Skeletal muscle tissue (tissue), 4 donors: ENCODE data around the gene FAM53B. TPM values are rescaled to one million over a fixed set of nuclear protein-coding genes. Genes with fewer than 3 reads are reported as not detected.
A peak's percentile ranks its signal among the peaks of the same experiment; 100 is the strongest.

Source experiments
- H3K27ac ChIP-seq: one replicate; pipeline ENCODE4 v1.7.0; 2013; ENCODE audit warnings: mild to moderate bottlenecking, low read depth, low read length, inconsistent platforms
- H3K27me3 ChIP-seq, 3 donors: one replicate each; pipeline ENCODE4 v1.7.0; 2013; ENCODE audit warnings: low read length in 3 of 3; ENCODE audit not compliant: control insufficient read depth in 3 of 3, insufficient read depth in 3 of 3
- H3K36me3 ChIP-seq, 3 donors: one replicate each; pipeline ENCODE4 v1.7.0; 2013; ENCODE audit warnings: low read length in 3 of 3; ENCODE audit not compliant: control insufficient read depth in 3 of 3, insufficient read depth in 3 of 3
- H3K4me1 ChIP-seq, 3 donors: one replicate each; pipeline ENCODE4 v1.7.0; 2013; ENCODE audit warnings: low read length in 3 of 3, mild to moderate bottlenecking in 3 of 3; ENCODE audit not compliant: control insufficient read depth in 3 of 3, insufficient read depth in 3 of 3
- H3K4me3 ChIP-seq, 3 donors: one replicate each; pipeline ENCODE4 v1.7.0; 2013; ENCODE audit warnings: low read length in 3 of 3
- H3K9ac ChIP-seq, 3 donors: one replicate each; pipeline ENCODE4 v1.7.0; 2013; ENCODE audit warnings: low read length in 3 of 3, mild to moderate bottlenecking in 3 of 3, moderate library complexity in 2 of 3, low read depth in 1 of 3
- H3K9me3 ChIP-seq, 3 donors: one replicate each; pipeline ENCODE4 v1.7.0; 2013; ENCODE audit warnings: low read length in 3 of 3; ENCODE audit not compliant: control insufficient read depth in 3 of 3
- total RNA-seq: library from RNA; depleted of rRNA; stranded (reverse); fragments of >200 nt; gene quantifications from one replicate; pipeline ENCODE4 v1.2.3, GENCODE V29; 2014
- donor health status: Osteomylitis.

Gene FAM53B
- total RNA-seq, 1 donor from 2014 or later = 32.4 TPM

GRCh38 chr10:124686707-124687376, 57.3 kb downstream of the FAM53B start:
- Histone ChIP-seq H3K27me3 (no peaks in the 10 kb centered on the region), H3K27ac (peak overlapping the region; percentile 64), H3K4me3 (no peak overlapping the region)

DNA sequence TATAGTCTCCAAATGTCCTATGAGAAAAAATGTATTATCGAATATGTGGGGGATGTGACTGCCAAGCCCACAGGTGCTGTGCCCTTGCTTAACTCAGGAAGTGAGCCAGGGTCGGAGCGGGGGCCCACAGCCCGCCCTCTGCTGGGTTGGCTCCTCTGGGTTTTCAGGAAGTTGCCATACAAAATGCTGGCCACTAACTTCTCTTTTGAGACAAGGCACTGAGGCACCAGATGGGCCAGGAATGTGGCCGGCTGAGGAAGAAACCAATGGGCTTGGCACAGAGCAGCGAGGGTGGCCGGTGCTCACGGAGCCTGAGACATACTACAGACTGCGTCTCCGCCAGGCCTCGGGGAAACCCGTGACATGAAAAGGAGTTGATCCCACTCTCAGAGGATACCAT, 58.9 kb downstream of the FAM53B start:
- Histone ChIP-seq H3K4me3 (peak overlapping the region; percentile 9 to 50 (median 33)), H3K27ac (peak overlapping the region; percentile 61), H3K36me3 (peaks cover 16 to 18% (median 17%) of the 10 kb centered on the region in 3 donors), H3K9ac (peak overlapping the region; percentile 18 to 35 (median 27)), H3K27me3 (no peaks in the 10 kb centered on the region), H3K9me3 (no peaks in the 10 kb centered on the region), H3K4me1 (peaks cover 83 to 86% (median 83%) of the 10 kb centered on the region in 3 donors)

More at GRCh38 chr10:124686707-124687376, 57.3 kb downstream of the FAM53B start:
- Histone ChIP-seq H3K36me3 (peaks cover 4 to 6% (median 5%) of the 10 kb centered on the region in 3 donors), H3K9me3 (no peaks in the 10 kb centered on the region), H3K9ac (no peak overlapping the region), H3K4me1 (peaks cover 76 to 80% (median 79%) of the 10 kb centered on the region in 3 donors)

GRCh38 chr10:124683814-124684213, 60.4 kb downstream of the FAM53B start:
- Histone ChIP-seq H3K36me3 (peaks cover 17 to 24% (median 17%) of the 10 kb centered on the region in 3 donors), H3K4me3 (peak overlapping the region in 1 of 3 donors; percentile 41), H3K9ac (no peak overlapping the region), H3K27ac (peak overlapping the region; percentile 61), H3K27me3 (no peaks in the 10 kb centered on the region), H3K4me1 (peaks cover 78 to 84% (median 78%) of the 10 kb centered on the region in 3 donors), H3K9me3 (no peaks in the 10 kb centered on the region)

GRCh38 chr10:124681626-124682552, 62.3 kb downstream of the FAM53B start:
- no peak overlapping the region for H3K4me3 ChIP-seq
- no peak overlapping the region for H3K27ac ChIP-seq
- peaks cover 17 to 24% (median 17%) of the 10 kb centered on the region in 3 donors for H3K36me3 ChIP-seq
- no peaks in the 10 kb centered on the region for H3K9me3 ChIP-seq
- no peaks in the 10 kb centered on the region for H3K27me3 ChIP-seq
- H3K4me1 ChIP-seq = peaks cover 78 to 87% (median 80%) of the 10 kb centered on the region in 3 donors
- H3K9ac ChIP-seq = no peak overlapping the region

GRCh38 chr10:124681091-124681490, 63.1 kb downstream of the FAM53B start:
- no peak overlapping the region for H3K4me3 ChIP-seq
- peaks cover 17 to 24% (median 17%) of the 10 kb centered on the region in 3 donors for H3K36me3 ChIP-seq
- no peak overlapping the region for H3K27ac ChIP-seq
- no peak overlapping the region for H3K9ac ChIP-seq
- H3K4me1 ChIP-seq = peaks cover 78 to 85% (median 78%) of the 10 kb centered on the region in 3 donors
- H3K27me3 ChIP-seq = no peaks in the 10 kb centered on the region
- no peaks in the 10 kb centered on the region for H3K9me3 ChIP-seq

- no peak overlapping the region for H3K4me3 ChIP-seq
- no peak overlapping the region for H3K9ac ChIP-seq
- H3K9me3 ChIP-seq = no peaks in the 10 kb centered on the region
- no peaks in the 10 kb centered on the region for H3K27me3 ChIP-seq
- peaks cover 76 to 85% (median 78%) of the 10 kb centered on the region in 3 donors for H3K4me1 ChIP-seq
- H3K27ac ChIP-seq = peak overlapping the region; percentile 48
- peaks cover 17 to 24% (median 17%) of the 10 kb centered on the region in 3 donors for H3K36me3 ChIP-seq
Observed at GRCh38 chr10:124680675-124681074, 63.5 kb downstream of the FAM53B start.

GRCh38 chr10:124679401-124679800, 64.8 kb downstream of the FAM53B start:
- Histone ChIP-seq H3K9me3 (no peaks in the 10 kb centered on the region), H3K4me3 (no peak overlapping the region), H3K27me3 (no peaks in the 10 kb centered on the region), H3K9ac (no peak overlapping the region), H3K4me1 (peaks cover 77 to 85% (median 84%) of the 10 kb centered on the region in 3 donors), H3K27ac (no peak overlapping the region), H3K36me3 (peaks cover 17 to 24% (median 17%) of the 10 kb centered on the region in 3 donors)

GRCh38 chr10:124678557-124679240, 65.5 kb downstream of the FAM53B start:
- Histone ChIP-seq H3K9ac (peak overlapping the region in 1 of 3 donors; percentile 71), H3K4me3 (no peak overlapping the region), H3K4me1 (peaks cover 81 to 84% (median 82%) of the 10 kb centered on the region in 3 donors), H3K9me3 (no peaks in the 10 kb centered on the region), H3K27me3 (no peaks in the 10 kb centered on the region), H3K27ac (peak overlapping the region; percentile 28), H3K36me3 (peaks cover 17 to 24% (median 19%) of the 10 kb centered on the region in 3 donors)

- Histone ChIP-seq H3K27ac (peak overlapping the region; percentile 28), H3K4me1 (peaks cover 84 to 87% (median 84%) of the 10 kb centered on the region in 3 donors), H3K4me3 (peak overlapping the region in 2 of 3 donors; percentile 15 to 22), H3K36me3 (peaks cover 17 to 24% (median 19%) of the 10 kb centered on the region in 3 donors), H3K9ac (peak overlapping the region in 1 of 3 donors; percentile 72), H3K27me3 (no peaks in the 10 kb centered on the region), H3K9me3 (no peaks in the 10 kb centered on the region)
Observed at GRCh38 chr10:124677749-124678556, 66.2 kb downstream of the FAM53B start.
